SK-N-SH (cell line): Measurements from ENCODE around the gene MAP4K4.

Experiments
- GATA2 ChIP-seq: sonication (generic); formaldehyde crosslinking; IDR thresholded peaks from 2 replicates; pipeline ENCODE4 v1.5.0; 2020; ENCODE audit warnings: mild to moderate bottlenecking, missing genetic modification reagents
- MEF2A ChIP-seq: IDR thresholded peaks from 2 replicates; pipeline ENCODE4 v1.4.0; 2012; ENCODE audit warnings: low read depth, borderline replicate concordance
- NRF1 ChIP-seq: IDR thresholded peaks from 2 replicates; pipeline ENCODE4 v1.6.1; 2012; ENCODE audit warnings: low read depth, mild to moderate bottlenecking, low read length
- POLR2AphosphoS5 ChIP-seq: IDR thresholded peaks from 2 replicates; pipeline ENCODE4 v1.6.1; 2012; ENCODE audit warnings: low read depth, low read length
- RAD21 ChIP-seq: IDR thresholded peaks from 2 replicates; pipeline ENCODE4 v1.6.1; 2012; ENCODE audit warnings: mild to moderate bottlenecking, low read length
- SIN3A ChIP-seq: IDR thresholded peaks from 2 replicates; pipeline ENCODE4 v1.6.1; 2012; ENCODE audit warnings: low read depth, mild to moderate bottlenecking, low read length, moderate library complexity, borderline replicate concordance
- TF ChIP-seq, protein P1 (sequence below): fragments of 200-600 bp; sonication (generic); IDR thresholded peaks from 2 replicates; pipeline ENCODE4 v1.6.1; 2017; ENCODE audit warnings: antibody characterized with exemption, mild to moderate bottlenecking, moderate library complexity
- TF ChIP-seq, protein P2 (sequence below): fragments of 150-350 bp; IDR thresholded peaks from 2 replicates; pipeline ENCODE4 v1.6.1; 2017; ENCODE audit warnings: antibody characterized with exemption, low read length, low read depth, borderline replicate concordance
- TF ChIP-seq, protein P3 (sequence below): IDR thresholded peaks from 2 replicates; pipeline ENCODE4 v1.4.0; 2012; ENCODE audit warnings: low read depth, borderline replicate concordance

DNA sequence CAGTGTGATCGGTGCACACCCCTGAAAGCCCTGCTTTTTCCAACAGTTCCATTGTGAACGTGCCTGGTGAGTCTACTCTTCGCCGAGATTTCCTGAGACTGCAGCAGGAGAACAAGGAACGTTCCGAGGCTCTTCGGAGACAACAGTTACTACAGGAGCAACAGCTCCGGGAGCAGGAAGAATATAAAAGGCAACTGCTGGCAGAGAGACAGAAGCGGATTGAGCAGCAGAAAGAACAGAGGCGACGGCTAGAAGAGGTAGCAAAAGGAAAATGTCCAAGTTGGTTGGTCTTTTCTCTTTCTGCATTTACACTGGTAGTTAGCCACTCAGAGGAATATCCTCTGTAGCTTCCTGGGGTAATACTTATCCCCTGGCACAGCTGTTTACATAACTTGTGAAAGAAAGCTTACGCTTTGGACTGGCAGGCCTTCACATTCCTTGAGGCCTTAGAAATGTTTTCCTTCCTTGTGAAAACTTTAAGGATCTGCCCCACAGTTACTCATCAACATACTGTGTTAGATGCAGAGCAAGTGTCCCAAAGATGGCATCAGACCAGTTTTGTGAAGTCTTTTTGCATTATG is 146.6 kb downstream of the MAP4K4 start:
- TF ChIP-seq POLR2AphosphoS5 (no peak), MEF2A (no peak), SIN3A (no peak), GATA2 (no peak), RAD21 (no peak), NRF1 (no peak)
- TF ChIP-seq, protein P1, sequence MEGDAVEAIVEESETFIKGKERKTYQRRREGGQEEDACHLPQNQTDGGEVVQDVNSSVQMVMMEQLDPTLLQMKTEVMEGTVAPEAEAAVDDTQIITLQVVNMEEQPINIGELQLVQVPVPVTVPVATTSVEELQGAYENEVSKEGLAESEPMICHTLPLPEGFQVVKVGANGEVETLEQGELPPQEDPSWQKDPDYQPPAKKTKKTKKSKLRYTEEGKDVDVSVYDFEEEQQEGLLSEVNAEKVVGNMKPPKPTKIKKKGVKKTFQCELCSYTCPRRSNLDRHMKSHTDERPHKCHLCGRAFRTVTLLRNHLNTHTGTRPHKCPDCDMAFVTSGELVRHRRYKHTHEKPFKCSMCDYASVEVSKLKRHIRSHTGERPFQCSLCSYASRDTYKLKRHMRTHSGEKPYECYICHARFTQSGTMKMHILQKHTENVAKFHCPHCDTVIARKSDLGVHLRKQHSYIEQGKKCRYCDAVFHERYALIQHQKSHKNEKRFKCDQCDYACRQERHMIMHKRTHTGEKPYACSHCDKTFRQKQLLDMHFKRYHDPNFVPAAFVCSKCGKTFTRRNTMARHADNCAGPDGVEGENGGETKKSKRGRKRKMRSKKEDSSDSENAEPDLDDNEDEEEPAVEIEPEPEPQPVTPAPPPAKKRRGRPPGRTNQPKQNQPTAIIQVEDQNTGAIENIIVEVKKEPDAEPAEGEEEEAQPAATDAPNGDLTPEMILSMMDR: no peak
- TF ChIP-seq, protein P2, sequence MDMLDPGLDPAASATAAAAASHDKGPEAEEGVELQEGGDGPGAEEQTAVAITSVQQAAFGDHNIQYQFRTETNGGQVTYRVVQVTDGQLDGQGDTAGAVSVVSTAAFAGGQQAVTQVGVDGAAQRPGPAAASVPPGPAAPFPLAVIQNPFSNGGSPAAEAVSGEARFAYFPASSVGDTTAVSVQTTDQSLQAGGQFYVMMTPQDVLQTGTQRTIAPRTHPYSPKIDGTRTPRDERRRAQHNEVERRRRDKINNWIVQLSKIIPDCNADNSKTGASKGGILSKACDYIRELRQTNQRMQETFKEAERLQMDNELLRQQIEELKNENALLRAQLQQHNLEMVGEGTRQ: no peak
- TF ChIP-seq, protein P3, sequence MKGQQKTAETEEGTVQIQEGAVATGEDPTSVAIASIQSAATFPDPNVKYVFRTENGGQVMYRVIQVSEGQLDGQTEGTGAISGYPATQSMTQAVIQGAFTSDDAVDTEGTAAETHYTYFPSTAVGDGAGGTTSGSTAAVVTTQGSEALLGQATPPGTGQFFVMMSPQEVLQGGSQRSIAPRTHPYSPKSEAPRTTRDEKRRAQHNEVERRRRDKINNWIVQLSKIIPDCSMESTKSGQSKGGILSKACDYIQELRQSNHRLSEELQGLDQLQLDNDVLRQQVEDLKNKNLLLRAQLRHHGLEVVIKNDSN: no peak
